Astrocyte of the spinal cord (primary cell): Measurements from ENCODE around the gene NKD2.

Experiments used
- DNase-seq: peaks from one replicate; pipeline ENCODE4 v3.0.0; 2011; ENCODE audit warnings: low read depth, low spot score
- H3K4me3 ChIP-seq: 2 replicates; pipeline ENCODE4 v1.5.1; 2011; ENCODE audit warnings: low read depth, mild to moderate bottlenecking, low read length, moderate library complexity
- in situ Hi-C: cut with HindIII; loops from 2 replicates; pipeline ENCODE4 v1.10.0; 2017; ENCODE audit warnings: low sequenced_read_pairs
- TF ChIP-seq, protein P1 (sequence below): IDR thresholded peaks from 2 replicates; pipeline ENCODE4 v1.5.1; 2012; ENCODE audit warnings: low read depth, mild to moderate bottlenecking, low read length, inconsistent platforms

The NKD2 gene

DNA sequence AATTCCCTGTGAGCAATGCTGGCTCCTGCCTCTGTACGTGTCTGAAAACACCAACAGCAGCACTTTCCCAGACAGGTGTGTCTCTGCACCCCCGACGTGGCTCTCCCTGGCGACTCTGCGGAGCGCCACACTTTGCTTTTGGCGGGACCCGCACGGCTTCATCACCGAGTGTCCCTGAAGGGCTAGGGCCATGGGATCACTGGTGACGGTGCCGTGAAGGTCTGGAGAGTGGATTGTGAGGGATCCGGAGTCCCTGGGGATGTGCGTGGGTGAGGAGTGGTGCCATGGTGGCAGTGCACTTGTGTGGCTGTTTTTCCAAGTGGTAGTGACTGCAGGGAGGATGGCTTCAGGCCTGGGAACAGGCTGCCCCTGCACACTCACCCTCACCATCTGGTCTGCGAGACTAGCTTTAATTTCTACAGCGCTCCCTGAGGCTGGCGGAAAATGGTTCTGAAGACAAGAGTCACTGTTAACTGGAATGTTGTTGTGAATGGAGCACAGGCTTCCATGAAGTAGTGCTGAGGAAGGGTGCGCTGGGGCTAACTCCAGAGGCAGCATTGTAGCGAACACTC lies 3.2 kb downstream of the NKD2 start:
- H3K4me3 ChIP-seq: no peak overlapping the region
- TF ChIP-seq, protein P1, sequence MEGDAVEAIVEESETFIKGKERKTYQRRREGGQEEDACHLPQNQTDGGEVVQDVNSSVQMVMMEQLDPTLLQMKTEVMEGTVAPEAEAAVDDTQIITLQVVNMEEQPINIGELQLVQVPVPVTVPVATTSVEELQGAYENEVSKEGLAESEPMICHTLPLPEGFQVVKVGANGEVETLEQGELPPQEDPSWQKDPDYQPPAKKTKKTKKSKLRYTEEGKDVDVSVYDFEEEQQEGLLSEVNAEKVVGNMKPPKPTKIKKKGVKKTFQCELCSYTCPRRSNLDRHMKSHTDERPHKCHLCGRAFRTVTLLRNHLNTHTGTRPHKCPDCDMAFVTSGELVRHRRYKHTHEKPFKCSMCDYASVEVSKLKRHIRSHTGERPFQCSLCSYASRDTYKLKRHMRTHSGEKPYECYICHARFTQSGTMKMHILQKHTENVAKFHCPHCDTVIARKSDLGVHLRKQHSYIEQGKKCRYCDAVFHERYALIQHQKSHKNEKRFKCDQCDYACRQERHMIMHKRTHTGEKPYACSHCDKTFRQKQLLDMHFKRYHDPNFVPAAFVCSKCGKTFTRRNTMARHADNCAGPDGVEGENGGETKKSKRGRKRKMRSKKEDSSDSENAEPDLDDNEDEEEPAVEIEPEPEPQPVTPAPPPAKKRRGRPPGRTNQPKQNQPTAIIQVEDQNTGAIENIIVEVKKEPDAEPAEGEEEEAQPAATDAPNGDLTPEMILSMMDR: no peak
- in situ Hi-C loops: no loop called here
- no peak for DNase-seq

DNA sequence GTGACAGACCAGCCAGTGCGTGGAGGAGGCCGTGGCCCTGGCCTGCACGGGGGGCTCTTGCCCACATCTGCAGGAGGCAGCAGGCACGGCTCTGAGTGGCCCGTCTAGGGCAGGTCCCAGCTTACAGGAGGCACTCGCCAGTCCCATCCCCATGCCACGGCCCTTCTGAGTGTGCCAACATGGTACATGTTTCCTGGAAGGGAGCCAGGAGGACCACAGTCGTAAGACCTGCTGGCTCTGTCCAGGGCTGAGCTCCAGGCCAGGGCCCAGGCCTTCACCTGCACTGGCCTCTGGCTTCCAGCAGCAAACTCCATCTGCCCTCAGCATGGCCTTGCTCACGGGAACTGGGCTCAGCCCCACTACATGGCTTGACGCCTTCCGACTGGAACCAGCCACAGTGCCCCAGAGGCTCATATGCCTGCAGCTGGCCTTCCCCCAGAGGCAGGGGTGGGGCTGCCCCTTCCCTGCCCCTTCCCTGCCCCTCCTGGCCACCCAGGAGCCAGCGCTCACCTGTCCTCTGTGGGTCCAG lies 3.8 kb downstream of the NKD2 start:
- no peak for DNase-seq
- in situ Hi-C loops: no loop called here
- TF ChIP-seq, protein P1: no peak
- no peak overlapping the region for H3K4me3 ChIP-seq

DNA sequence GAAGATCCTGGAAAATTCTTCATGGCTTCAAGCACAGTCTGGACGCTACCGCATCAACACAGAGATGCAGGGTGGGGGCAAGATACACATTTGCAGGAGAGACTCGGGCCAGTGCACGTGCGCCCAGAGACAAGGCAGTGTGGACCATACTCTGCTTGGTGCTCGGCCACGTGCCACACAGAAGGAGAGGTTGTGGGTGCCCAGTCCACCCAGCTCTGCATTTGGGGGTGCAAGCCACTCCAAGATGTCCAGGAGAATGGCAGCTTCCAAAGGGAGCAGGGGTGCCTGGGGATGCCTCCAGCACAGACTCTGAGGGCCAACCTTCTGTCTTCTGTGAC lies 4.3 kb downstream of the NKD2 start:
- in situ Hi-C loops: no loop called here
- TF ChIP-seq, protein P1: no peak
- no peak overlapping the region for H3K4me3 ChIP-seq
- DNase-seq: no peak

DNA sequence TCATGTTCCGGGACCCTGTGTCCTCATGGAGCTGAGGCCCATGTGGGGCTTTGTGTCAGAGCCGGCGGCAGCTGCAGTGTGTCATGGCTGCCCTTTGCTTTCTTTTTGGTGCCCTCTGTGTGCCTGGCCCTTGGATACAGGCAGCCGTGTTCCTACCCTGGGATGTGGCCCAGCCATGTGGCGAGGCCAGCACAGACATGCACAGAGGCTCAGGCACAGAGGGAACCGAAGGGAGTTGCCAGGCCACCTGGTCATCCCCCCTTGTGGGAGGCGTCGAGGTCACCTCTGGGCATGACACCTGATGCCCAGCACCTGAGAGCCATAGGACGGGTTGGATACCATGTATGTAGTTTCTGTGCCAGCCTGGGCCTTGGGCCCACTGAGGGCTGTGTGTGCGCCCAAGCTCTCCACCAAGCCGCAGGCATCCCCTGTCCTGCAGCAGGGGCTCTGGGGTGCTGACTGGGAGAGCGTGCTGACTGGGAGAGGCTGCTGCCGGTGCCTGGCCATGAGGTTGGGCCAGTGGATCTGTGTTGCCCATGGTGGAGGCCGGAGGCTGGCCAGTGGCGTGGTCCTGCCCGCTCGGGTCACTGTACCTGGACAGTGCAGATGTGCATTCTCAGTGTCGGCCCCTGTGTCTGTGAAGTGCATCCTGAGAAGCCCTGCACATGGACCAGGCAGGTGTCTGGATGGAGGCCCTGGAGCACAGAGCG lies 4.8 kb downstream of the NKD2 start:
- H3K4me3 ChIP-seq: no peak overlapping the region
- no peak for DNase-seq
- TF ChIP-seq, protein P1: no peak
- in situ Hi-C loops: no loop called here

DNA sequence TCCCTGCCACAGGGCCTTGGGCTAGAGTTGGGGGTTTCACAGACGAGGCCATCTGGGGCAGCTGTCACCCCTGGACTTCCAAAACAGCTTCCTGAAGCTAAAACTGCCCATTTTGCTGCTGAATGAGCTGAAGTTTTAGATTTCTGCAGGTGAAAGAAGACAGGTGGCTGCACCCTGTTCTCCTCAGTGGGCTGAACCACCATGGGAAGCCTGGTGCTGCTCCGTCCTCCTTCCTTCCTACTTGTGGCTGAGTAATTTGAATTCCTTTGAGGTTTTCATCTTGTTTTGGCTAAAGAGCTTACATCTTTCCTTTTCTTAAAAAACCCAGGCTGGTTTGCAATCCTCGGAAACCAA lies 5.3 kb downstream of the NKD2 start:
- in situ Hi-C loops: no loop called here
- no peak for DNase-seq
- H3K4me3 ChIP-seq: no peak overlapping the region
- TF ChIP-seq, protein P1: no peak

DNA sequence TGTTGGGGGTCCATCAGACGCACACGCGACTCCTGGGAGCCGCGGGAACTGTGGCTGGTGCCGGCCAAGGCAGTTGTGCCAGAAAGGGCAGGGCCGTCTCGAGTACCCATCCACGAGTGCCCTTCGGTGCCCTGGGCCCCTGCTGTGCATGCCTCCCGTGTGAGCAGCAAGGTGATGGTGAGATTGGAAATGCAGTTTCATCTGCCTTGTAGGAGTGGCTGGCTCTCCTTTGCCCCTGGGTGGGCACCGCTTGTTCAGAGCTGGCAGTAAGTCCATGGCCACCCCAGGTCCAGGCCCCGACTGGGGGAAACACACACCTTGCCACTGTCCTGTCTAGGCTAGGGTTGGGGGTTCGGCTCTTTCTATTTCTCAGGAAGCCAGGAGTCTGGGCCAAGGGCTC lies 5.7 kb downstream of the NKD2 start:
- DNase-seq: no peak
- in situ Hi-C loops: no loop called here
- H3K4me3 ChIP-seq: no peak overlapping the region
- TF ChIP-seq, protein P1: no peak
